Stimulated activated CD4-positive, alpha-beta T cell treated with anti-CD3 and anti-CD28 coated beads, Interleukin-1b, Interleukin-23, amount 100 ng/mL, for 24 hours (primary cell): ENCODE data around the gene CCDC18.
A peak's percentile ranks its signal among the peaks of the same experiment; 100 is the strongest.
"Not testable (repeated sequence)": the region's sequence is repeated elsewhere in the genome, so short reads cannot be mapped to it uniquely, and the experiment has no call there.

Source experiments
- DNase-seq, 4 experiments: peaks; one replicate each; pipeline ENCODE4 v3.0.0-alpha.2; 2020; ENCODE audit warnings: low read depth in 4 of 4, low spot score in 1 of 4

CCDC18 gene

GRCh38 chr1:93180723-93181613, at the start of gene CCDC18:
Gene CCDC18, plus strand, starts transcription at chr1:93180724. Its CDS starts 2,638 bp downstream, at chr1:93183362.
- peak in 3 of 4 experiments; percentile 23 to 35 (median 24) for DNase-seq

DNA sequence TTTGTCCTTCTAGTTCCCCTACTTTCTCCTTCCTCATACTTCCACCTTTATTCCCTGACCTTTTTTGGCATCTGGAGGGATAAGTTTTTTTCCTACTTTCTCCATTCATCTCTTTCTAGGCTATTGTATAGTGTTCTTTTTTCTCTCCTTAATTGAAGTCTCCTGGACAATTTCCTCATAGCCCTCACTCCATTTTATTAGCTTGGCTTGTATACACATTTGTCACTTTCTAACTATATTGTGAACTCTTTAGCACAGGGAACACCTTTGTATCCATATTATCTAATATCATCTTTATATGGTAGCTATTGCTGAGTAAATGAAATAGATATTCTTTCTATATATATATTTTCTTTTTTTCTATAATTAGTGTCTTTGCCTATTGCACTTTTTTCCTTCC, 47.9 kb upstream of the CCDC18 start:
- DNase-seq = no peak

DNA sequence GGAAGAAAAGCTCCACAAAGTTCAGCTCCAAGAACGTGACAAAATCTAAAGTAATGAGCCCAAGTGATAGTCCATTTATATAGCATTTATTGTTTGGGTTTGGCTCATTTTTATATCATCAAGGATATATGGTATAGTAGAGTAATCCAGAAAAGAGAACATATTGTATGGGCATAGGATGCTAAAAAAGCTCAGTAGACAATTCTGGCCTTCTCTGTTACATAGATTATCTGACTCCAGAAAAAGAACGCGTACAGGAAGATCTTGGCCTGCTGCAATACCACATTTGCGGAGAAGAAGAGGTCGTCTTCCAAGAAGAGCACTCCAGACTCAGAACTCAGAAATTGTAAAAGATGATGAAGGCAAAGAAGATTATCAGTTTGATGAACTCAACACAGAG, 44.1 kb upstream of the CCDC18 start:
- DNase-seq = no peak

DNA sequence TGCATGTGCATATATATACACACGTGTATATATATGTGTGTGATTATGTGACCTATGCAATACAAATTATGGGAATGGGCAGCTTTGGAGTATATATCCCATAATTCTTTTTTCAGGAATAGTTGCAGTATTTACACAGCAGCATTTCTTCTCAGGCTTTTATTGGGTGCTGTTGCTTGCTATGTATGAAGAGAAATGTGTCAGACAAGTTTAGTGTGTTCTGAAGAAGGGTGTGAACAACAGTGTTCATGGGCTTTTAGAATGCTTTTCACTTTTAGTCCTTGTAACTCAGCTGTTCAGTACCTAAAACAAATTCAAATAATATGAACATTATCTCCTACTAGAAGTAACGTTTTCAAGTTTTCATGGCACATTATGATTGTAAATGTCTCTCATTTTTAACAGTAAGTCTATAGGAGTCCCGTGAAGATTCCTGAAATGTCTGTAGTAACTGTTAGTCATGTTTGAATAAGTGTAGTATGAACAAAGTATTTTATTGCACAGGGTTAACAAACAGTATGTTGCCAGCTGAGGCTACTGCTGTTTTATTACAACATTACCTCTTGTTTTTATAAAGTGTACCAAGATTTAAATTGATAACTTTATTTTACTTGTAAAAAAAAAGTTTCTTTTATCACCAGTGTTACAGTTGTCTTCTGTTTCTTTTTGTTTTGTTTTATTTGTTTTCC, 42.8 kb upstream of the CCDC18 start:
- no peak for DNase-seq

- no peak for DNase-seq
Measured at GRCh38 chr1:93140106-93140505, 40.4 kb upstream of the CCDC18 start.

- DNase-seq = no peak
Measured at GRCh38 chr1:93142161-93142560, 38.4 kb upstream of the CCDC18 start.

GRCh38 chr1:93143136-93143535, 37.4 kb upstream of the CCDC18 start:
- DNase-seq = no peak

- no peak for DNase-seq
Measured at GRCh38 chr1:93143769-93144168, 36.8 kb upstream of the CCDC18 start.

- DNase-seq = no peak
Measured at GRCh38 chr1:93148001-93148400, 32.5 kb upstream of the CCDC18 start.

GRCh38 chr1:93150729-93151128, 29.8 kb upstream of the CCDC18 start:
- DNase-seq = no peak

DNA sequence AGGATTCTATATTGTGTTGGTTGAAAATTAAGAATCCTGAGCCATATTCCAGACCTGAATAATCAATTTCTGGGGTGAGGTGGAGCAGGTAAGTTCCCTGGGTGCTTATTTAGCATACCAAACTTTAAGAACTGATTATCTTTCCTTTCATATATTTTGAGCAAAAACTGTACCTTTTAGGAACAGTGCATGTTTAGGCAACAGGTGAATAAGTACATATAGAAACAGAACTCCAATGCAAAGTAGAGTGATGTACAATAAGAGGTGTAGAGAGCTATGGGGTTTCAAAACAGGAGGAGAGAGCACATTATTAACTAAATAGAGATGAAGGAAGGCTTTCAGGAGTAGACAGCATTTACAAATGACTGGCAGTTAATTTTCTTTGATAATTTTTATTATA, 29.1 kb upstream of the CCDC18 start:
- no peak for DNase-seq

DNA sequence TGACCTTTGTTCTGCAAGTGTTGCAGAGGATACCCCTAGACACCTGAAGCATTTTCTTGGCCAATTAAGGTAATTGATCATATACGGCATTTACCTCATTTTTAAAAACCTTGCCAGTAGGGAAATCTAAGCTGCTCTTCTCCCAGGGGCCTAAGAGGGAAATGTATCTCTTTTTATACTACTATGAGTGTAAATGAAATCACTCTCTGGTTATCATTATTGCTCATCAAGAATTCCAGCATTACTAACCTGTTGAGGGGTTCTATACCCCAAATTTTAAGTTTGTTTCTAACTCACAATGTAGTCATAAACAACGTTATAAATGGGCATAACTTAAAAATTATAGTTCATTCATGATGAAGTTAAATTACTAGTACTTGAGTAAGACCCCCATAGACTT, 27.7 kb upstream of the CCDC18 start:
- DNase-seq = no peak

- DNase-seq = no peak
Measured at GRCh38 chr1:93154898-93155297, 25.6 kb upstream of the CCDC18 start.

DNA sequence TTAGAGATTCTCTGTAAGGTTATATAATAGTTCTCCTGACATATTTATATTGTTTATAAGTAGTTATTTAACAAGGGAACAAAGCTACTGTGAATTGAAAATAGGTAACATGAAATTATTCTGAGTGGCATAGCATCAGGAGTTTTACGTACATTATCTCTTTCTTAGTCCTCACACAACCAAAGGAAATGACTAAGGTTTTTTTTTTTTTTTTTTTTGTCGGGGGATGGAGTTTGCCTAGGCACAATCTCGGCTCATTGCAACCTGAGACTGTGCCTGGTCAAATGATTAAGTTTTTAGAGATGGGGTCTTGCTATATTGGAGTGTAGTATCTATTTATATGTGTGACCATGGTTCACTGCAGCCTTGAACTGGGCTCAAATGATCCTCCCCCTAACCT, 25.2 kb upstream of the CCDC18 start:
- no peak for DNase-seq

- no peak for DNase-seq
Measured at GRCh38 chr1:93159337-93159736, 21.2 kb upstream of the CCDC18 start.

GRCh38 chr1:93163314-93163713, 17.2 kb upstream of the CCDC18 start:
- DNase-seq = not testable (repeated sequence)

DNA sequence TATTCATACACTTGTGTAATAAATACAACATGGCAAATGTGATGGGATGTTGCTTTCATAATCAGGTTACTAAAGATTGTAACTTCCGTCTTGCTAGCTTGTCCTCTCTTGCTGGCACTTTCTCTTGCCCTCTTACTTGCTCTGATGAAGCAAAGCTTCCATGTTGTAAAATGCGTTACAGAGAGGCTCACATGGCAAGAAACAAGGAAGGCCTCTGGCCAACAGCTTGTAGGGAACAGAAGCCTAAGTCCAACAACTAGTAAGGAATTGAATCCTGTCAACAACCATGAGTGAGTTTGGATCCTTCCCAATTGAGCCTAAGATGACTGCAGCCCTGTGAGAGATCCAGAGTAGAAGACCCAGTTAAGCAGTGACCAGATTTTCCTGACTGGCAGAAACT, 15.7 kb upstream of the CCDC18 start:
- no peak for DNase-seq

DNA sequence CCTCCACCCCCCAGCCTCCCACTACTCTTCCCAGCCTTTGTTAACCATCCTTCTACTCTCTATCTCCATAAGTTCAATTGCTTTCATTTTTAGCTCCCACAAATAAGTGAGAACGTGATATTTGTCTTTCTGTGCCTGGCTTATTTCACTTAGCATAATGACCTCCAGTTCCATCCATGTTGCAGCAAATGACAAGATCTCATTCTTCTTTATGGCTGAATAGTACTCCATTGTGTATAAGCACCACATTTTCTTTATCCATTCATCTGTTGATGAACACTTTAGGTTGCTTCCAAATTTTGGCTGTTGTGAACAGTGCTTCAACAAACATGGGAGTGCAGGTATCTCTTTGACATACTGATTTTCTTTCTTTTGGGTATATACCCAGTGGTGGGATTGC, 14.6 kb upstream of the CCDC18 start:
- not testable (repeated sequence) for DNase-seq

DNA sequence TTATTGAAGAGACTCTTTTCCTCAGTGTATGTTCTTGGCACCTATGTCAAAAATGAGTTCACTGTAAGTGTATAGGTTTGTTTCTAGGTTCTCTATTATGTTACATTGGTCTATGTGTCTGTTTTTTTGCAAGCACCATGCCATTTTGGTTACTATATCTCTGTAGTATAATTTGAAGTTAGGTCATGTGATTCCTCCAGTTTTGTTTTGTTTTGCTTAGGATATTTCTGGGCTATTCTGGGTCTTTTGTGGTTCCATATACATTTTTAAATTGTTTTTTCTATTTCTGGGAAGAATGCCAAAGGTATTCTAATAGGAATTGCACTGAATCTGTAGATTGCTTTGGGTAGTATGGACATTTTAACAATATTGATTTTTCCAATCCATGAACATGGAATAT, 13.5 kb upstream of the CCDC18 start:
- no peak for DNase-seq

DNA sequence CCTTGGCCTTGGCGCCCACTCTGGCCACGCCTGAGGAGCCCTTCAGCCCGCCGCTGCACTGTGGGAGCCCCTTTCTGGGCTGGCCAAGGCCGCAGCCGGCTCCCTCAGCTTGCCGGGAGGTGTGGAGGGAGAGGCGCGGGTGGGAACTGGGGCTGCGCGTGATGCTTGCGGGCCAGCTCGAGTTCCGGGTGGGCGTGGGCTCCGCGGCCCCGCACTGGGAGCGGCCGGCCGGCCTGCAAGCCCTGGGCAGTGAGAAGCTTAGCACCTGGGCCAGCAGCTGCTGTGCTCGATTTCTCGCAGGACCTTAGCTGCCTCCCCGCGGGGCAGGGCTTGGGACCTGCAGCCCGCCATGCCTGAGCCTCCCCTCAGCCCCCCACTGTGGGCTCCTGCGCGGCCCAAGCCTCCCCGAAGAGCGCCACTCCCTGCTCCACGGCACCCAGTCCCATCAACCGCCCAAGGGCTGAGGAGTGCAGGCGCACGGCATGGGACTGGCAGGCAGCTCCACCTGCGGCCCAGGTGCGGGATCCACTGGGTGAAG, 10.3 kb upstream of the CCDC18 start:
- DNase-seq = not testable (repeated sequence)

- no peak for DNase-seq
Measured at GRCh38 chr1:93171549-93172034, 8.9 kb upstream of the CCDC18 start.

GRCh38 chr1:93172778-93173177, 7.7 kb upstream of the CCDC18 start:
- DNase-seq = no peak
